Fibroblast of gingiva (primary cell): ENCODE data around the gene A1CF.
A peak's percentile ranks its signal among the peaks of the same experiment; 100 is the strongest.
"Not testable (repeated sequence)": the region's sequence is repeated elsewhere in the genome, so short reads cannot be mapped to it uniquely, and the experiment has no call there.

Source experiments
- DNase-seq: peaks from one replicate; pipeline ENCODE4 v3.0.0-alpha.2; 2011; ENCODE audit warnings: low read depth

A1CF gene, protein sequence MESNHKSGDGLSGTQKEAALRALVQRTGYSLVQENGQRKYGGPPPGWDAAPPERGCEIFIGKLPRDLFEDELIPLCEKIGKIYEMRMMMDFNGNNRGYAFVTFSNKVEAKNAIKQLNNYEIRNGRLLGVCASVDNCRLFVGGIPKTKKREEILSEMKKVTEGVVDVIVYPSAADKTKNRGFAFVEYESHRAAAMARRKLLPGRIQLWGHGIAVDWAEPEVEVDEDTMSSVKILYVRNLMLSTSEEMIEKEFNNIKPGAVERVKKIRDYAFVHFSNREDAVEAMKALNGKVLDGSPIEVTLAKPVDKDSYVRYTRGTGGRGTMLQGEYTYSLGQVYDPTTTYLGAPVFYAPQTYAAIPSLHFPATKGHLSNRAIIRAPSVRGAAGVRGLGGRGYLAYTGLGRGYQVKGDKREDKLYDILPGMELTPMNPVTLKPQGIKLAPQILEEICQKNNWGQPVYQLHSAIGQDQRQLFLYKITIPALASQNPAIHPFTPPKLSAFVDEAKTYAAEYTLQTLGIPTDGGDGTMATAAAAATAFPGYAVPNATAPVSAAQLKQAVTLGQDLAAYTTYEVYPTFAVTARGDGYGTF

DNA sequence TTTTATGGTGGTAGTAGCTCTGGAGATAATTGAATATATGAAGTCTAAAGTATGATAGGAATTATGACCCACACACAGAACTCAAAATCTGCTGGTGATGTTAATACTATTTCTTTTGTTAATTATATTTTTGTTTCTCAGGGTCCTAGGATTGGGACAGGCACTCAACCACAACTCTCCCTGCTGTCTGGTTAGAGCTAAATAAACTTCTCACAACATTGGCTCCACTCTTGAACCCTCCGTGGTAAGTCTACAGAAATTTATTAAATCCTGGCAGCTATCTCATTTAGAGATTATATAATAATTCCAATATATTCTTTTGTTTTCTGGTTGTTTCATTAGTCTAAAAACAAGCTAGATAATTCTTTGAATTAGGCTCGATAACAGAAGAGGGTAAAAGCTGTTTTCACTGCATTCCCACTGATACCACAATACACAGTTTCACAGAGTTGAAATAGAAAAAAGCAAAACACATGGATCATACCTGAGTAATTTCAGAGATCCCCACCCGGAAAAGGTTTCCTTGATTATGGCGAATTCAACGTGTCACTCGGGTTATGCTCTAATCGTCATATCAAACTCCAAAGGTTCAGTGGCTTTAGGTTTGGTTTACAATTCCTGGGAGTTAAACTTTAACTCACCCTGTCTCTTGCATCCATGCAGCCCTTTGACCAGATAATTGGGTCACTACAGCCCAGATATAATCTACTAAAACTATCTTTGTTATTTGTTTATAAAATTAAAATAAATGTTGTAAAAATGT is at the start of gene A1CF:
Gene A1CF (minus strand): TSS at position 531 of the 763 bp plus-strand sequence. CDS start 25,687 bp downstream, outside the sequence.
- DNase-seq, result no peak

DNA sequence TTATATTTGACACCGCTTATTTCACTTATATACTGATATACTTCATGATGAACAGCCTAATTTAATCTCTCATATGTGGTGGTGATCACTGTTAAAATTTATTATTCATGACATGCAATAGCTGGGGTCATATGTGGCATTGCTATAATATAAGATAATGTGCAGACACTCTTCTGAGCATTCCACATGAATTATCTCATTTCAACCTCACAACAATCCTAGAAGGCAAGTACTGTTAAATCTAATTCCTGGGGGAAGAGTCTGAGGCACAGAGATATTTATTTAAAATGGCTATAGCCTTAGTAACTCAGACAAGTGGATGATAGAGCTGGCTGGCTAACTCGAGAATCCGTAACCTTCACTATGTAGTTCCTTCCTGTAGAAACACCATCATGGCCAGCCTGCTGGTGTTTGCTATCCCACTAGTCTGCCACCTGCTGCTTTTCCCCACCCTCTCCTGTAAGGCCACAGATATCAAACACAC is 46.6 kb upstream of the A1CF start:
- DNase-seq, result no peak

DNA sequence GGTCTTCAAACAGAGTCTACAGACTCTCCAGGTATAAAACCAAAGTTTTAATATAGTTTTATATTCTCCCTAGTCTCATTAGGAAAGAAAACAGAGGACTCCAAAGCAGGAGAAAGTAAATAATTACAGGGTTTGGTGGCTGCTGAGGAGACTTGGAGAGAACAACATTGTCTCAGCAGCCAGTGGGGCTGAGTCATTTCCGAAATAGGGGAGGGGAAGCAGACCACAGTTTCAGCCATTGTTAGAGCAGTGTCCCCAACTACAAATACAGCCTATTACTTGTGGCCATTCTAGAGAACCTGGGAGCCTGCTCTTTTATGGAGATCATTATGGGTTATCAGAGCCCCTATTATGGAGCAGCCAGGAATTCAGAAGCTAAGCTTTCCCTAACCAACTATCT is 44.2 kb upstream of the A1CF start:
- no peak for DNase-seq

DNA sequence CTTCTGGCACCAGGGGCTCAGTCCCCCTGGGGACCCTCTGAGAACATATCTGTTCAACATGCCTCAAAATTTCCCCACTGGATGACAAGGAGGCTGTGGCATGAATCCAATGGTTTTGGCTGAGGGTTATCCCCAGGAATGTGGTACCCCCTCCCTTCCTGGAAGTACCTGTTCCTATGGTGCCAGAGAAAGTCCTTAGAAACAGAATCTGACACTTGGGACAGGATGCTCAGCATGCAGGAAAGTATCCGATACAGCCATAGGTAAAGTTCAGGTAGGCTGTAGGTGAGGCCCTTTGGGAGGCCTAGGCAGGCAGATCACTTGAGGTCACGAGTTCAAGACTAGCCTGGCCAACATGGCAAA is 42.7 kb upstream of the A1CF start:
- no peak for DNase-seq

DNA sequence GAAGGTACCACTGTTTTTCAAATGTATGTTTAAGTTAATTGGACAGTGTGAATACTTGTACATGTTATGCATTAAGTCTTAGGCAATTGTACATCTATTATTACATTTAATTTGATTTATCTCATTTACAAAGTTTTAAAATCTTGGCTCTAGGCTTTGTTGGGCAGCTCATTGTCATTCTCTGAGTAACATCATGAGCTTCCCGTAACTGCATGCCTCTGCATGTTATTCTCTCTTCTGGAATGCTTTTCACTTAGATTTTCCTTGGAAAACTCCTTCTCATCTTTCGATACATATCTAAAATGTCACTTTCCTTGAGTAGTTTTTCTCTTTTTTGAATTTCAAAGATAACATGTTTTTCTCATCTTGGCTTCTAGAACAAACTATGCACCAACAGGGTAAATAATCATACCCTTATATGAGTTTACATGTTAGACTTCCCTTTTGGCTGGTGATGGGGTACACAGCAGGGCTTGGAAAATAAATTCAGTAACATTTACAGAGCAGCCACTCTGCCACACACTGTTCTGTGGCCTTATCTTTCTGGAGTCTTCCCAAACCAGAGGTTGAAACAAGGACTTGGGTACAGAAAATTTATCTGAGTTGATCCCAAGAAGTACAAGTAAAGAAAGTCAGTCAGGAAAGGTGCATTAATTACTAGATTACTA is 42.2 kb upstream of the A1CF start:
- no peak for DNase-seq

DNA sequence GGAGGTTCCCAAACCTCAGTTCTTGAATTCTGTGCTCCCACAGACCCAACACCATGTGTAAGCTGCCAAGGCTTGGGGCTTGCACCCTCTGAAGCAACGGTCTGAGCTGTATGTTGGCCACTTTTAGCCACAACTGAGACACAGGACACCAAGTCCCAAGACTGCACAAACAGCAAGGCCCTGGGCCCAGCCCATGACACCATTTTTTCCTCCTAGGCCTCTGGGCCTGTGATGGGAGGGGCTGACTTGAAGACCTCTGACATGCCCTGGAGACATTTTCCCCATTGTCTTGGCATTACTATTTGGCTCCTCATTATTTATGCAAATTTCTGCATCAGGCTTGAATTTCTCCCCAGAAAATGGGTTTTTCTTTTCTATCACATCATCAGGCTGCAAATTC is 38.0 kb upstream of the A1CF start:
- not testable (repeated sequence) for DNase-seq

DNA sequence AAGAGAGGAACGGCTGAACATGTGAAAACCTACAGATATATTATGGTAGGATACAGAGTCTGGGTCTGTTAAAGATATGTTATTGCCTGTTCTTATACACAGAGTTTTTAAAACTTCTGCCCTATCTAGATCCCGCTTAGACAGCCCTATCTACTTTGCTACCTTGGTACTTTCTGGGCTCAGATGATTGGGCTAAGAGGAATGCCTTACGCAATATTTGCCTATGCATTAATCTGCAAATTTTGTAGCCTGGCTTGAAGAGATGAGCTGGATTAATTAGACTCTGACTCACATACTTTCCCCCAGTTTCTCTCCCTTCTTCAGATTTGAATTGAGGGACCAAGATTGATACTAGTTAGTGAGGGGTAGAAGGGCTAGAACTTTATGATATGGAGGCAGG is 33.6 kb upstream of the A1CF start:
- no peak for DNase-seq

DNA sequence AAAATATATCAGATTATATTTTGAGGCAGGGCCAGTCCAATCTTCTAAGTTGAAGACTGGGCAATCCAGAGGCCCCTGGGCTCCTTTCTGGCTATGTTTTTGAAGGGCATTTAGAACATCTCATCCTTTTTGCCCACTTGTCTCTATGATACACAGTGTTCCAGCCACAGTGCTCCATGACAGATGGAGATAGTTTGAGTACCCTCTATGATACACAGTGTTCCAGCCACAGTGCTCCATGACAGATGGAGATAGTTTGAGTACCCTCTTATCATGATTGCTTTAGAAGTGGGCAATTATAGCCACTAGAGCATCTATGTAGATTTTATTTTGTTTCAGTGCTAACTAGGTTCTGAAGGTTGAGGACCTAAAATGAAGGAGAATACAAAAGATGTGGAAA is 33.1 kb upstream of the A1CF start:
- no peak for DNase-seq

DNA sequence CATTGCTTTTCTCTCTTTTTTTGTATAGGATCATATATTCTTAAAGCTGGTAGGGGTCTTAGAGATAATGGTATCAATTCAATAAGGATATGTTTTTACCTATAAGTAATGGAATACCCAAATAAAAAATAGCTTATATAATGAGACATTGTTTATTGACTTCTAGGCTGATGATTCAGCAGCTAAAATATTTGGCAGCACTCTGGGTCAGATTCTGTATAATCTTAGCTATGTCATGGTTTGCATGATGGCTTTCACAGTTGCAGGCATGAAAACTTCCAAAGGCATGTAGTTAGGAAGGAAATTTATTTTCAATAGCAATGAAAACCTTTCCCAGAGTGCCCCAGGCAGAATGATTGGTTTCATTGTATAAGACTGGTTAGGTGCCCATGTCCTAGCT is 32.1 kb upstream of the A1CF start:
- DNase-seq, result peak; percentile 21

DNA sequence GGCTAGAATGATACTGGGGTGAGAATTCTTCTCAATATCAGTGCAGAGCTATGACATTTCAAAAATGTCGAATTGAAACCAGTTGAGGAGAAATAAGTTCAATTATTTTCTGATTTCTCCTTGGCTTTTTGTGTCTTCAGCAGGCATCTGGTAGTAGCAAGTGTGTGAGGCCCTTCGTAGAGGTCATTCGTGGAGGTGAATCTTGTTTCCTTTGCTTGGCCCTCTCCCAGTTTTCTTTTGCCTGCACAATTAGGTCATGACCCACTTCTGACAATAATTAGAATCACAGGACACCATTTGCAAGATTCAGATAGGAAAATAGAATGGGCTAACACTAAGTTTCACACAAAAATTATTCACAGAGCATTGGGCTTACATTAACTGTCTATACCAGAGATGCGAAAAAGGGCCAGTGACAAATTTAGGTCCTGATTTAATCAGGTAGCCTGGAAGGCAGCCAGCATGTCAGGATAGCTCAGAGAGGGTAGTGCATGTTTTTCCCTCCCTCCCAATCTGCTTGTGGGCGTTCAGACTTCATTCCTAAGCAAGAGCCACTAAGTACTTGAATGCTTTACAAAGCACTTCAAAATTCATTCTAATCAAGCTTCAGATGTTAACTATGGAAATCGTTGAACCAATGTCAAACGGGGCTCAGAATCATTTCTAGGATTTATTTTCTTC is 24.0 kb upstream of the A1CF start:
- no peak for DNase-seq

DNA sequence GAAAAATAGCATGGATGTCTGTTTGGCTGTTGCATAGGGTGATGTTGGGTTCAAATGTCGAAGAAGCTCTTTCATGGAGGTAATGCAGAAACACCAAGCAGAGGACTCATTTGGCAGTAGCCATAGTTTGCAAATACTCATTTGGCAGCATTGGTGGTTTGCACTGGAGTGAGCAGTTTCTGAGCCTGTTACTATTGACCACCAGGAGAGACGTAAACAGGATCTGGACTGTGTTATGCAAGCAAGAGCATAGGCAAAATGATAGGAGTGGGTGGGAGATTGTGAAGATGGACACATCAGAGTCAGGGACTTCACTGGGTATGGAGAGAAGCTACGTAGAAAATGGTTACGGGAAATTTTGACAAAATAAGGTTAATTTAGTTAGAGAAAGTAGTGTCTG is 22.9 kb upstream of the A1CF start:
- no peak for DNase-seq

DNA sequence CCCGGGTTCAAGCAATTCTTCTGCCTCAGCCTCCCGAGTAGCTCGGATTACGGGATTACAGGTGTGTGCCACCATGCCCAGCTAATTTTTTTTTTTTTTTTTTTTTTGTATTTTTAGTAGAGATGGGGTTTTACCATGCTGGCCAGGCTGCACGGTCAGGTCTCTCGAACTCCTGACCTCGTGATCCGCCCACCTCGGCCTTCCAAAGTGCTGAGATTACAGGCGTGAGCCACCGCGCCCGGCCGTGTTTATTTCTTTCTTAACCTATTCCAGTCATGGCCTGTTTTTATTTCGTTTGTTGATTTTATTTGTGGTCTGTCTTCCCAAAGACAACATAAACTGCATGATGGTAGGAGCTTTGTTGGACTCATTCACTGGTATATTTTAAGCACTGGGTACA is 20.4 kb upstream of the A1CF start:
- not testable (repeated sequence) for DNase-seq

DNA sequence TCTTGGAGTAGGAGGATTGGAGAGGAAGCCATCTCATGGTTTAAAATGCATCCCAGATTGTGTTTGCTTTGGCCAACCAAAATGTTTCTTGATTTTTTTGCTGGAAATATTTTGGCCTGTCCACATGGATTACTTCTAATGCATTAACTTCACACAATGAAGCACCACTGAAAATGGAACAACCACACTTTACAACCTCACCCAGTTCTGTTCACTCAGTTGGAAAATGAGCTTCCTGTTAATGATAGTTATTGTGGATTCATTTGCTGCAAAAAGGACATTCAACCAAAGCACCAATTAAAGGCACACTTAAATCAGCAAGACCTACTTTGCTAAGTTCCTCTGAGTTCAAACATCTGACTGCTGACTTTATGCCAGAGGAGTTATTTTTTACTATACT is 11.3 kb upstream of the A1CF start:
- no peak for DNase-seq

DNA sequence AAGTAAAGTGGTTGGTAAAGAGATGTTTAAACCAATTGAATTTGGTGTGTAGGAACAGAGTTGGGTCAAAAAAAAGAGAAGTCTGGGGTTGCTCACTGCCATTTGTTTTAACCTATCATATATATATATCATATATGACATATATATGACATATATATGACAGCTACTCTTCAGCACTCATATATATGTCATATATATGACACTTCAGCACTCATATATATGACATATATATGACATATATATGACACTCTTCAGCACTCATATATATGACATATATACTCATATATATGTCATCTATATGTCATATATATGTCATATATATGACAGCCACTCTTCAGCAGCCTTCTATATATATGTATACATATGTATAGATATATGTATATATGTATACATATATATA is 8.9 kb upstream of the A1CF start:
- DNase-seq, result no peak

DNA sequence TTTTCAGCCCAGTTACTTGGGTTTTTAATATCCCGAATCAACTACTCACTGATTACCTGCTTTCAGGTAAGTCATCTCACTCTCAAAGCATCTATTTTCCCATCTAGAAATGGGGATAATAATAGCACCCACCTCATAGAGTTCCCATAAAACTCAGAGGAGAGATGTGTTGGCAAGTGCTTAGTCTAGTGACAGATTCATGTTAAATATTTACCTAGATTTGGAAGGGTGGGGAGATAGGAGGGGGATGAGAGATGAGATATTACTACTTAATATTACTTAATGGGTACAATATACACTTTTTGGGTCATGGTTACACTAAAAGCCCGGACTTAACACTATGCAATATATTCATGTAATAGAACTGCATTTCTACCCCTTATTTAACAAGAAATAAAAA is 7.0 kb upstream of the A1CF start:
- DNase-seq, result no peak

DNA sequence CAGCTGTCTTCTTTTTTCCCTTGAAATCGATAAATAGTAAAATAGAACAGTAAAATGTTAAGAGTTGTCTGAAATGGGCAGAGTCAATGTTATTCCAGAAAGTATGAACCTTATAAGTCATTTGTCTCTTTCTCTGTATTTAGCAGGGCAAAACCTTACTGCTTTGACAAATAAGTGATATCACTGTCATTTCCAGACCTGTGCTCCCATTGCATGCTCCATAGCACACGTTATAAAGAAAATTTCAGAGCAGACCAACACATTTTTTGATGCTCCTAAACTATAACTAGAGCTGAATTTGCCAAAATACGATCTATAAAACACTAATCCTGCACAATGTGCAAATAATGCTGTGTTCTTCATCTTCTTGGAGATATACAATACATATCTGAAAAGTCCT is 1.1 kb downstream of the A1CF start:
- no peak for DNase-seq

DNA sequence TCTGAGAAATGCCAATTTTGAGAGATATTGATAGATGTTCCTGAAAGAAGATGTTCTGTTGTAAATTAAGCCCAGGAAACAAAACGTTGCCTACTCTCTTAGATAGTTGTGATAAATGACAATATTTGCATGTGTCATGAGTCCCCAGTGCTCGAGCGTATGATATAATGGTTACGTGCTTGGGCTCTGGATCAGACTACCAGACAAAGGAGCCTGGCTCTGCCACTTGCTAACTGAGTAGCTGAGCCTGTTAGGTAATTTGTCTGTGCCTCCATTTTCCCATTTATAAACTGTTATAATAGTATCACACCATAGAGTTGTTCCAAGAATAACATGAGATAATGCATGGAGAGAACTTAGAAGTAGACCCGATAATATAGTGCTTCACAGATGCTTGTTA is 1.8 kb downstream of the A1CF start:
- DNase-seq, result no peak

DNA sequence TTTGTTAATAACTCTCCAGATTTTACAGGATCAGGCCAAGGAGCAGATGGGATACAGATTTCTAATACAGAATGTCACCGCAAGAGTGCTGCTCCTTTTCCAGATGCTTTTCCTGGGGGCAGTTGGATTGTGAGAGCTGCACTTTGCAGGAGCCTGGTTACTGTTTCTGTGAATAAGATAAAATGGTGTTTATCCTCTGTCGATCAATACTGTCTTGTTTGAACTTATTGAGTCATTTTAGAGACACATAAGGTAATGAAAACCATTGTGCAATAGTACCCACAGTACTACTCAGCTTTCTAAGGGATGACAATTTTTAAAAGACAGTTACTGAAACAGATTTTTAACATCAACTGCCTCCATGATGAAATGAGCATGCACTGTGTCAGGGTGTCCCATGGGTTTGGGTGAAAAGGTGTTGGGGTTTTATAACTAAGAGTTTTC is 2.9 kb downstream of the A1CF start:
- DNase-seq, result no peak

DNA sequence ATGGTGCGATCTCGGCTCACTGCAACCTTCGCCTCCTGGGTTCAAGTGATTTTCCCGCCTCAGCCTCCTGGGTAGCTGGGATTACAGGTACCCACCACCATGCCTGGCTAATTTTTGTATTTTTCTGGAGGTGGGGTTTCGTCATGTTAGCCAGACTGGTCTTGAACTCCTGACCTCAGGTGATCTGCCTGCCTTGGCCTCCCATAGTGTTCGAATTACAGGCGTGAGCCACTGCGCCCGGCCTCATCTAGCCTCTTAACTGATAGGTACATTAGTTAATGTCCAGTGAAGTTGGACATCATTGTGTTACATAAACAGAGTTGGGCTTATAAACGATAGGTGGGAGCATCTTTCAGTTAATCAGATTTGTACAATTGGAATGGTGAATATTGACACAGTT is 4.4 kb downstream of the A1CF start:
- not testable (repeated sequence) for DNase-seq

DNA sequence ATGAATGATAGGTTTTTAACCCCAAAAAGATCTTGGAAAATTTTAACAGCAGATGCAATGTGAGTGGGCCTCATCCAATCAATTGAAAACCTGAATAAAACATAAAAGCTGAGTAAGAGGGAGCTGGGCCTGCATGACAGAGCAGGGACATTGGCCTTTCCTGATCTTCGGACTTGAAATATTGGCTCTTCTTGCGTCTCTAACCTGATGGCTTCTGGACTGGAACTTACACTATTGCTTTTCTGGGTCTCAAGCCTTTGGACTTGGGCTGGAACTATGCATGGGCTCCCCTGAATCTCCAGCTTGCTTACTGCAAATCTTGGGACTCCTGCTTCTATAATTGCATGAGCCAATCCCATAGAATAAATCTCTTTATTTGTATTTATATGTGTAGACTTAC is 9.0 kb downstream of the A1CF start:
- no peak for DNase-seq

DNA sequence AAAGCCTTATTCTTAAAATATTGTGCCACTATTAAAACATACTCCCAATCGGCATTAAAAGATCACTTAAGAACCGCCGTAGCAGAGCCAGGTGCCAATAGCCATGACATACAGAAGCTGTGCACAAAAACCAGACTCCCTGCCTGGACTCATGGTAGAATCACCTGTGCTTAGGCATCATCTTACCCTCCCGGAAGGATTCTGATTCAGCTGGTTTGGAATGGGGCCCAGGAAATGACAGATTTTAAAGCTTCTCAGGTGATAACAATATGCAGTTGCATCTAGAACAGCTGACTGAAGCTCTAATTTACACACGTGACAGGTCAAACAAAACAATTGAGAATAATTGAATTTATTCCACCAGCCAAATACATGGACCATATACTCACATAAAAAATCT is 10.7 kb downstream of the A1CF start:
- DNase-seq, result no peak

DNA sequence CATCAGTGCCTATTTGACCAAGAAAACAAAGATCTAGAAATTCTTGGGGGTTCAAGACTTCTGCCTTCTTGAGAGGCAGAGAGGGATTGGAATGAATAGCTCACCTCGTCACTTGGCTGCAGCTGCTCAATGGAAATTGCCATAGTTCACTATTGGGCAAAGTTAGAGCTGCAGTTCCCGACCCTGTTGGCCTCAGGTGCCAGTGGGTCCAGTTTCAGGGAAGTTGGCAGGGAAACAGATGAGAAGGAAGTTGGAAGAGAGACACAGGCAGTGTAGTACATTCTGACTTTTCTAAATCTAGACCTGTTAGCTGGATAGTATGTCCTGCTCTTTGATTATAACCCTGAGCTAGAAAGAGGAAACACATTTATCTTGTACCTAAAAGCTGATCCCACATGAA is 19.1 kb downstream of the A1CF start:
- no peak for DNase-seq
